Skeletal muscle satellite cell (primary cell): ENCODE measurements around the gene ERBB4.
"Not testable (repeated sequence)": the region's sequence is repeated elsewhere in the genome, so short reads cannot be mapped to it uniquely, and the experiment has no call there.

ENCODE experiments used
- H3K27me3 ChIP-seq: 2 replicates; pipeline ENCODE4 v1.7.0; 2013; ENCODE audit warnings: low read length; ENCODE audit not compliant: control insufficient read depth, insufficient read depth
- H3K36me3 ChIP-seq: 2 replicates; pipeline ENCODE4 v1.7.0; 2013; ENCODE audit warnings: mild to moderate bottlenecking, control low read depth, low read length; ENCODE audit not compliant: insufficient read depth
- H3K4me1 ChIP-seq: 2 replicates; pipeline ENCODE4 v1.7.0; 2013; ENCODE audit warnings: low read length; ENCODE audit not compliant: control insufficient read depth, insufficient read depth
- H3K4me2 ChIP-seq: 2 replicates; pipeline ENCODE4 v1.7.0; 2013; ENCODE audit warnings: mild to moderate bottlenecking, low read length
- H3K4me3 ChIP-seq: 2 replicates; pipeline ENCODE4 v1.7.0; 2013; ENCODE audit warnings: low read length
- H3K9ac ChIP-seq: 2 replicates; pipeline ENCODE4 v1.7.0; 2013; ENCODE audit warnings: mild to moderate bottlenecking, low read depth, low read length, moderate library complexity
- H3K9me3 ChIP-seq: replicated peaks from 2 replicates; pipeline ENCODE4 v1.7.0; 2013; ENCODE audit warnings: mild to moderate bottlenecking, control low read depth, low read length

Gene ERBB4

DNA sequence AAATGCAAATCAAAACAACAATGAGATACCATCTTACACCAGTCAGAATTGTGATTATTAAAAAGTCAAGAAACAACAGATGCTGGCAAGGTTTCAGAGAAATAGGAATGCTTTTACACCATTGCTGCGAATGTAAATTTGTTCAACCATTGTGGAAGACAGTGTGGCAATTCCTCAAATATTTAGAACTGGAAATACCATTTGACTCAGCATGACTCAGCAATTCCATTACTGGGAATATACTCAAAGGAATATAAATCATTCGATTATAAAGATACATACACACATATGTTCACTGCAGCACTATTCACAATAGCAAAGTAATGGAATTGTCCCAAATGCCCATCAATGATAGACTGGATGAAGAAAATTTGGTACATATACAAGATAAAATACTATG, 516.7 kb downstream of the ERBB4 start:
- H3K36me3 ChIP-seq = no peaks in the 10 kb centered on the region
- no peaks in the 10 kb centered on the region for H3K27me3 ChIP-seq
- no peak overlapping the region for H3K4me2 ChIP-seq
- H3K9ac ChIP-seq = no peak overlapping the region
- no peaks in the 10 kb centered on the region for H3K9me3 ChIP-seq
- H3K4me3 ChIP-seq = no peak overlapping the region
- H3K4me1 ChIP-seq = peaks cover 12% of the 10 kb centered on the region

DNA sequence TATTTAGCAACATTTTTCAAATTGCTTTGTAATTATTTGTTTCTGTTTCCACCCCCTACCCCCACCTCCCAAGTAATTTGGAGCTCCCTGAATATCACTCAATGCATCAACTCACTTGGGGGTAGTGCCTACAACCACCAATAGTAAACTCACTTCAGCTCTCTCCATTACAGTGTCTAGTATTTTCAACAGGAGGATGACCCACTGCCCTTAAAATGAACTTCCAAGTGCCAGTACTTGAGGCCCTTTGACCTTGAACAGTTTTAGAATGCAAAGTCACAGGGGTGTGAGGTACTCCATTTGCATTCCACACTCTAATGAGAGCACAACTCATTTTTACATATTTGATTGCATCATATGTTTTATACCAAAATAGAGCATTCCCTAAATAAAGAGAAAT, 523.0 kb downstream of the ERBB4 start:
- Histone ChIP-seq H3K36me3 (no peaks in the 10 kb centered on the region), H3K4me3 (no peak overlapping the region)

DNA sequence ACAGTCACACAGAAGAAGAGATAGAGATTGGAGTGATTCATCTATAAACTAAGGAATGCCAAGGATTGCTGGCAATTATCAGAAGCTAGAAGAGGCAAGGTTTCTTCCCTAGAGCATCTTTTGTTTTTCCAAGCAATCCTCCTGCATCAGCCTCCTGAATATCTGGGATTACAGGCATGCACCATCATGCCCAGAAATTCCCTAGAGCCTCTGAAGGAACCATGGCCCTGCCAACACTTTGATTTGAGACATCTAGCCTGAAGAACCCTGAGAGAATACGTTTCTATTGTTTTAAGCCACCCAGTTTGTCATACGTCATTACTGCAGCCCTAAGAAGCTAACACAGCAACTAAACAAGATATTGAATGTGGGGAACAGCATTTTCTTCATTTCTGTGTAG, 525.0 kb downstream of the ERBB4 start:
- no peaks in the 10 kb centered on the region for H3K27me3 ChIP-seq
- H3K4me2 ChIP-seq = no peak overlapping the region
- no peaks in the 10 kb centered on the region for H3K36me3 ChIP-seq
- no peaks in the 10 kb centered on the region for H3K9me3 ChIP-seq
- H3K4me3 ChIP-seq = no peak overlapping the region
- H3K4me1 ChIP-seq = peaks cover 15% of the 10 kb centered on the region
- no peak overlapping the region for H3K9ac ChIP-seq

More for the DNA sequence above, 523.0 kb downstream of the ERBB4 start:
- Histone ChIP-seq H3K9me3 (no peaks in the 10 kb centered on the region), H3K4me2 (no peak overlapping the region), H3K9ac (no peak overlapping the region), H3K4me1 (peaks cover 15% of the 10 kb centered on the region), H3K27me3 (no peaks in the 10 kb centered on the region)

DNA sequence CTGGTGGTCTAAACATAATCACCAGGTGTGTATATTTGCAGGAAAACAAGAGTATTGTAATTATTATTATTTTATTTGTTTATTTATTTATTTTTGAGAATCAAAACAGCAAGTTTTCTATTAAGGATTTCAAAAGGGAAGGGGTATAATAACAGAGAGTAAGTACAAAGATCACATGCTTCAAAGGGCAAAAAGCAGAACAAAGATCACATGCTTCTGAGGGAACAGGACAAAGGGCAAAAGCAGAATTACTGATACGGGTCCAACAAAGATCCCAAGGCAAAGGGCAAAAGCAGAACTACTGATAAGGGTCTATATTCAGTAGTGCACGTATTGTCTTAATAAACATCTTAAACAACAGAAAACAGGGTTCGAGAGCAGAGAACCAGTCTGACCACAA, 528.3 kb downstream of the ERBB4 start:
- not testable (repeated sequence) for H3K4me3 ChIP-seq, H3K27me3 ChIP-seq, H3K9ac ChIP-seq, H3K9me3 ChIP-seq, H3K36me3 ChIP-seq, H3K4me2 ChIP-seq, H3K4me1 ChIP-seq

DNA sequence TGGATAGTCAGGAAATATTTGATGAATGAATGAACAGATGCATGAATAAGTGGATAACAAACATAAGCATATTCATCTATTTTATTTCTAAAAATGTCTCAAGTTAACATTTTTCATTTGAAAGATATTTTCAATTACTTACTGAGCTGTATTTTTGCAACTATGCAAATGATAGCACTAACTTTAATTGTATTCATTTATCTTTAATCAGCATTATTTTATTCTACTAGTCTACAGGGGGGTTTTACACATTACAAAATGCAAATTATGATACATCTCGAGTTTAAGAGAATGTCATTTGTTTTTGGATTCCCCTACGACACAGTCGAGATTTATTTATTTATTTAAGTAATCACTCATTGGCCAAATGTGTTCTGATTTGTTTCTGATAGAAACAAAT, 530.6 kb downstream of the ERBB4 start:
- H3K9me3 ChIP-seq = no peaks in the 10 kb centered on the region
- H3K9ac ChIP-seq = no peak overlapping the region
- no peaks in the 10 kb centered on the region for H3K27me3 ChIP-seq
- H3K4me3 ChIP-seq = no peak overlapping the region
- H3K4me2 ChIP-seq = no peak overlapping the region
- no peaks in the 10 kb centered on the region for H3K4me1 ChIP-seq
- no peaks in the 10 kb centered on the region for H3K36me3 ChIP-seq

DNA sequence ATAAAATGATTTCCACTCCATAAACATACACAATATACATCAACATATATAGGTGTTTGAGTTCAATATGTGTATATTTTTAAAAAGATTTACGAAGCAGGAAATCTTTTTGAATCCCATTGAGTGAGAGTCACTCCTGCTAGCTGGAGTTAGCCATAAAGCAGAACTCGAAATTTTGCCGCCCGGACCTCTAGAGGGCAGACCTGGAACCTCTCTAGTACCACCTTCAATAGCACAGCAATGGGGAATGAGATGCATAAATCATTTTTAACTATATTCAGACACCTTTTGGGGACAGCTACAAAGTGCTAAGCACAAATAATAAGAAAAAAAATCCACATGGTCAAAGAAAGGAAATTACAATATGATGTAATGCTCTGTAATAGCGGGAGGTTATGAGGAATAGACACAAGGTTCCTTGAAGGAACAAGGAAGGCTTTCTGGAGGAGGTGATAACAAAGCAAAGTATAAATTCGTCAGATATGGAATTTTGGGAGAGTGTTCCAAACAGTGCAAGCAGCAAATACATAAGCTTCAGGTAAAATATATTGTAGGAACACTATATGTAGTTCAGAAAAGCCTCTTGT, 533.4 kb downstream of the ERBB4 start:
- Histone ChIP-seq H3K36me3 (no peaks in the 10 kb centered on the region), H3K9me3 (no peaks in the 10 kb centered on the region), H3K4me1 (no peaks in the 10 kb centered on the region), H3K9ac (no peak overlapping the region), H3K27me3 (no peaks in the 10 kb centered on the region), H3K4me2 (no peak overlapping the region), H3K4me3 (no peak overlapping the region)

DNA sequence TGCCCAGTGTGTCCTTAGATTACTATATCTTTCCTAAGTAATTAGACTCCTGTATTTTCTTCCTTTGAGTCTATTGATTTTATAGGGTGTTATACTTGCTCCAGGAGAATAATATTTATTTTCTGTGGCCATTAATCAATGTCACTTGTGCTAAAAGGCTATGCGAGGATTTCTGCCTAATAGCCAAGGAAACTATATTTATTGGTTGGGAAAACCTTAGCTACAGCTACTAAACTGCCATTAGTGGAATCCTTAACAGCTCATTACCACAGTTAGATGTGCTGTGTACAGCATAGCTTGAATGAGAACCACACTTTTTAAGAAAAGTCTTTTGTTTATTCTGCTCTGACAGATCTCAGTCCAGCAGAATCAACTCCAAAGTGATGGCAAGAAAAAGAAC, 537.3 kb downstream of the ERBB4 start:
- Histone ChIP-seq H3K4me1 (no peaks in the 10 kb centered on the region), H3K4me2 (no peak overlapping the region), H3K9ac (no peak overlapping the region), H3K4me3 (no peak overlapping the region), H3K36me3 (no peaks in the 10 kb centered on the region), H3K9me3 (no peaks in the 10 kb centered on the region), H3K27me3 (no peaks in the 10 kb centered on the region)

DNA sequence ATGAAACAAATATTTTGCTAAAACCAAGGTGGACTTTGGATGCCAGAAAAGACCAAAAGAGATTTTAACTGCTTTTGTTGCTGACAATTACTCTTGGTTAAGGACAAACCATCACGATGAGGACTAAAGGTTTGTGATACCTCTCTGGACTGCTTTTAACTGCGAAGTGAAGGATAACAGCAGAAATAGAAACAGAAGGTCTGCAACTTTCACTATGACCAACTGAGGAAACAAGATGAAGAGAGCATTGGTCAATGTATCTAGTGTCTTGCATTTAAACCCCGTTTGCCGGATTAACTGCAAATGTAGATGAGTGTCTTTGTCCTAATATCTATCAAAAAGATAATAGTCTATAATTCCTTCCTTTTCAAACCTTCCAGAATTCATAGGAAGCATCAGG, 541.7 kb downstream of the ERBB4 start:
- Histone ChIP-seq H3K4me2 (no peak overlapping the region), H3K27me3 (no peaks in the 10 kb centered on the region), H3K9me3 (no peaks in the 10 kb centered on the region), H3K9ac (no peak overlapping the region), H3K4me3 (no peak overlapping the region), H3K36me3 (no peaks in the 10 kb centered on the region), H3K4me1 (no peaks in the 10 kb centered on the region)

DNA sequence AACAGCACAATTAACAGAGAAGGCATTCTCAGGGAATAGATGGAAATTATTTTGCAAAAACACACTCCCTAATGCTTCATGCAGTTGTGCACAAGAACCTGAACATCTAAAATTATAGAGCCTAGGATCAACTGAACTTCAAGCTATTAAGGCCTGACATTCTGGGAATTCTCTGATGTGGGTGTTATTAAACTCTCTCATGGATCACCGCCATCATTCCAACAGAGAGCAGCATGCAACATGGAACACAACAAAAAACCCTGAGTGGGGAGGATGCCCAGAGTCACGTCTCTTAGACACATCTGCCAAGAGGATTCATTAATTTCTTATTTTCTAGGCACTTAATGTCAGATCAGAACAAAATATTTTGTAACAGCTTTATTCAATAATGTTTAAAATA, 543.8 kb downstream of the ERBB4 start:
- no peaks in the 10 kb centered on the region for H3K36me3 ChIP-seq
- H3K9me3 ChIP-seq = no peaks in the 10 kb centered on the region
- no peak overlapping the region for H3K9ac ChIP-seq
- H3K27me3 ChIP-seq = no peaks in the 10 kb centered on the region
- no peak overlapping the region for H3K4me2 ChIP-seq
- no peak overlapping the region for H3K4me3 ChIP-seq
- no peaks in the 10 kb centered on the region for H3K4me1 ChIP-seq

DNA sequence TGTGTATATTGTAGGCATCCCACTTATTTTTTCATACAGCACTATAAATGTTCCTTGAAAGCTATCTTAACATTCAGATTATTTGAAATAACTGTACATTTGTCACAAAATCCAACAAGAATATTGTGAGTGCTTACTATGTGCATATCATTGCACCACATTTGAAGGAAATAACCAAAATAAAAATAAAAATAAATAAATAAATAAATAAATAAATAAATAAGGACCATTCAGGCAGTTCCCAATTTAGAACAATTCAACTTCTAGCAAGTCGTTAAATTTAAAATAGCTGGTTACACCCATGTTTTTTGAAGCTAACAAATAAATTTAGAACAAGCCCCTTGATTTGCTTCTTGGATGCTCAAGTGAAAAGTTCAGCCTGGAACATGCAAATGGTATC, 548.3 kb downstream of the ERBB4 start:
- Histone ChIP-seq H3K36me3 (no peaks in the 10 kb centered on the region), H3K9me3 (no peaks in the 10 kb centered on the region), H3K4me3 (no peak overlapping the region), H3K4me2 (no peak overlapping the region), H3K27me3 (no peaks in the 10 kb centered on the region), H3K9ac (no peak overlapping the region), H3K4me1 (no peaks in the 10 kb centered on the region)

DNA sequence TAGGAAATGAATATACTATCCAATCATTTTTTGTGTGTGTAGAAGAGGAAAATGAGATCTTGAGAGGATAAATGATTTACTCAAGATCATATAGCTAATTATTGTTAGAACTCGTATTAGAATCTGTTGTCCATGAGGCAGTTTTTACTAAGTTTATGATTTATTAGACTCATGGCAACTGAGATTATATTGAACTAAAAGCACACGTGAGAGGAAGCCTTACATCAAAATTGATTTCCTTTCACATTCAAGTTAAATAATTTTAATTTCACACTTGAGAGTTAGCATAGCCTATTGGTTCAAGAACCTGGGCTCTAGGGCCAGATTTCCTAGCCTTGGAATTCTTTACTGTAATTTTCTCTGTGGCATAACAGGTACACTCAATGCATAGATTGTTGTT, 552.3 kb downstream of the ERBB4 start:
- Histone ChIP-seq H3K9ac (no peak overlapping the region), H3K4me1 (no peaks in the 10 kb centered on the region), H3K27me3 (no peaks in the 10 kb centered on the region), H3K4me2 (no peak overlapping the region), H3K9me3 (no peaks in the 10 kb centered on the region), H3K36me3 (no peaks in the 10 kb centered on the region), H3K4me3 (no peak overlapping the region)

DNA sequence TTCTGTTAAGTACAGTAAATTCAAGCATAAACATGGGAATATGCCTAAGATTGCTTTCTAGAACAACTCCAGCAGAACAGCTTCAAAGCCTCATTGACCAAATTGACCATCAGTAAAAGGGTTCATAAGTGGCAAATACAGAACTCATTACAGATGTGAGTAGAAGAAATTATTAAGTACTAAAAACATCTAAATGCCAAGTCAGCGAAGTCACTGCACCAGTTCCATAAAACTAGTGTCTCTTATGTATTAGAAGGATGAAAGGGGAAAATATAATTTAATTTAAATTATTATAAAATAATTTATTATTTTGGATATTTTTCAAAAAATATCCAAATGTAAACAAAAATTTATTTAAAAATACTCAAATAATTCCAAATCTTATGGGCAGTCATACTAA, 553.2 kb downstream of the ERBB4 start:
- no peak overlapping the region for H3K4me3 ChIP-seq
- H3K4me2 ChIP-seq = no peak overlapping the region
- no peaks in the 10 kb centered on the region for H3K9me3 ChIP-seq
- H3K36me3 ChIP-seq = no peaks in the 10 kb centered on the region
- H3K9ac ChIP-seq = no peak overlapping the region
- H3K4me1 ChIP-seq = no peaks in the 10 kb centered on the region
- no peaks in the 10 kb centered on the region for H3K27me3 ChIP-seq
